SW480 (cell line): ENCODE results near the gene NDUFAB1.
"Not testable (repeated sequence)": the region's sequence is repeated elsewhere in the genome, so short reads cannot be mapped to it uniquely, and the experiment has no call there.

Source experiments
- DNase-seq: peaks from one replicate; pipeline ENCODE4 v3.0.0-alpha.2; 2016; ENCODE audit warnings: low spot score

NDUFAB1 gene

GRCh38 chr16:23554536-23554935, 41.6 kb downstream of the NDUFAB1 start:
- no peak for DNase-seq

DNA sequence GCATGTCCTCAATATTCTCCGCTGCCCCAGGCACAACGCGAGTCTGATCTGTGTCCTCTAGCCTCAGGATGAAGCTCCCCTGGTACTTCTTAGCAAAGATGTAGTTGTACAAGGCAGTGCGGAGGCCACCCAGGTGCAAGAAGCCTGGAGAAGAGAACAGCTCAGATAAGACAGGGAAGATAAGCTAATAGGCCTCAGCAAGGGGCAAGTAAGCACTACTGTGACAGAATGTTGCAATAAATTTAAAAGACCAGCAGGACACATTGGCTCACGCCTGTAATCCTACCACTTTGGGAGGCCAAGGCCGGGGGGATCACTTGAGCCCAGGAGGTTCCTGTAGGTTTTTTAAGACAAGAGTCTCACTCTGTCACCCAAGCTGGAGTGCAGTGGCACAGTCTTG, 44.0 kb downstream of the NDUFAB1 start:
- DNase-seq = no peak

DNA sequence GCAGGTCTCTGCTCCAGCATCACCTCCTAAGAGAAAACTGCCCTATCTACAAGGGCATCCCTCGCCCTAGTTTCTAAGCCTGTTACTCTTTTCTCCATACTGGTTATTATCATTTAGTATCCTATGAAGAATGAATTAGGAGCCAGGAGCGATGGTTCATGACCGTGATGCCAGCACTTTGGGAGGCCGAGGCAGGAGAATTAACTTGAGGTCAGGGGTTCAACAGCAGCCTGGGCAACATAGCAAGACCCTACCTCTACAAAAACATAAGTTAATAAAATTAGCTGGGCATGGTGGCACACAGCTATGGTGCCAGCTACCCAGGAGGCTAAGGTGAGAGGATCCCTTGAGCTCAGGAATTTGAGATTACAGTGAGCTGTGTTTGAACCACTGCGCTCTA, 46.2 kb downstream of the NDUFAB1 start:
- no peak for DNase-seq

DNA sequence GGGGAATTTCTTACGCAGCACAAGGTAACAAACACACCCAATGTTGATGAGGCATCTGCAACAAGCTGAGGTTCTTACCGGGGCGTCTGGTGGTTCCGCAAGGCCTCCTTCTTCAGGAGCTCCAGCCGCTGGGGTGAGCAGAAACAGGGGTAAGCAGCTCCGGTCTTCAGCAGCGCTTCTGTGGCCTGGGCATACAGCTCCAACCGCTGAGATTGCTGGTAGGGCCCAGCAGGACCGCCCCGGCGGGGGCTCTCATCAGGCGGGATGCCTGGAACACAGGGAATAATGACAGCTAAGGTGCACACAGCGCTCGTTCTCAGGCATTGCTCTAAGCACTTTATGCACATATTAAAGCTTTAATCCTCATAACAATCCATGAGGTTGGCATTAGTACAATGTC, 51.7 kb downstream of the NDUFAB1 start:
- no peak for DNase-seq

DNA sequence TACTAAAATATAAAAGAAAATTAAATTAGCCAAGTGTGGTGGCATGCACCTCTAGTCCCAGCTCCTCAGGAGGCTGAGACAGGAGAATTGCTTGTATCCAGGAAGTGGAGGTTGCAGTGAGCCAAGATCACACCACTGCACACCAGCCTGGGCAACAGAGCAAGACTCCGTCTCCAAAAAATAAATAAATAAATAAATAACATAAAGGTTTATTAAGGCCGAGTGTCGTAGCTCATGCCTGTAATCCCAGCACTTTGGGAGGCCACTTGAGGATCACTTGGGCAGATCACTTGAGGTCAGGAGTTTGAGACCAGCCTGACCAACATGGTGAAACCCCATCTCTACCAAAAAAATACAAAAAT, 55.3 kb downstream of the NDUFAB1 start:
- not testable (repeated sequence) for DNase-seq

DNA sequence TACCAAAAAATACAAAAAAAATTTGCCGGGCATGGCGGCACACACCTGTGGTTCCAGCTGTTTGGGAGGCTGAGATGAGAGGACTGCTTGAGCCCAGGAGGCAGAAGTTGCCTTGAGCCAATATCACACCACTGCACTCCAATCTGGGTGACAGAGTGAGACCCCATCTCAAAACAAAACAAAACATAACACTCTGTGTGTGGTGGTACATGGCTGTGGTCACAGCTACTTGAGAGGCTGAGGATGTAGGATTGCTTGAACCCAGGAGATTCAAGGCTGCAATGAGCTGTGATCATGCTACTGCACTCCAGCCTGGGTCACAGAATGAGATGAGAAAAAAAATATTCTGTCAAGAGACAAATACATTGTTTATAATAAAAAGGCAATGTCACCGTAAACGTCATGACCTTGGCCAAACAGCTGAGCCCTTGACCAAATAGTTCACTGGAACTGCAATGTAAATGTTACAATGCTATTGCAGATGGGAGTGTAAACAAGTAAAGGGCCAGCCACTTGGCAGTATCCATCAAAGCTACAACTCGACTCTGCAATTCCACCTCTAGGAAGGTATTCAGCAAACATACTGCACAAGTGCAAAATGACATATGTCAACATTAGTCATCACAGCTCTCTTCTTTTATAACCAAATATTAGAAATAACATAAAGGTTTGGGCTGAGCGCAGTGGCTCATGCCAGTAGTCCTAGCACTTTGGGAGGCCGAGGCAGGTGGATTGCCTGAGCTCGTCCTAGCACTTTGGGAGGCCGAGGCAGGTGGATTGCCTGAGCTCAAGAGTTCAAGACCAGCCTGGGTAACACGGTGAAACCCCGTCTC, 55.9 kb downstream of the NDUFAB1 start:
- DNase-seq = no peak

DNA sequence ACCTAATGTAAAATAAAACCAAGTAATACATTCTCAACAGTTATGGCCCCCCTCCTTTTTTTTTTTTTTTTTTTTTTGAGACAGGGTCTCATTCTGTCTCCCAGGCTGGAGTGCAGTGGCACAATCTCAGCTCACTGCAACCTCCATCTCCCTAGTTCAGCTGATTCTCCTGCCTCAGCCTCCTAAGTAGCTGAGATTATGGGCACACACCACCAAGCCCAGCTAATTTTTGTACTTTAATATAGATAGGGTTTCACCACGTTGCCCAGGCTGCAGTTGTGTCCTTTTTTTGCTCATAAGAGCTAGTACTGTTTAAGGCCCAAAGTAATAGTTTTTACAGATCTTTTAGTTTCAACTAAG, 57.2 kb downstream of the NDUFAB1 start:
- DNase-seq = no peak

DNA sequence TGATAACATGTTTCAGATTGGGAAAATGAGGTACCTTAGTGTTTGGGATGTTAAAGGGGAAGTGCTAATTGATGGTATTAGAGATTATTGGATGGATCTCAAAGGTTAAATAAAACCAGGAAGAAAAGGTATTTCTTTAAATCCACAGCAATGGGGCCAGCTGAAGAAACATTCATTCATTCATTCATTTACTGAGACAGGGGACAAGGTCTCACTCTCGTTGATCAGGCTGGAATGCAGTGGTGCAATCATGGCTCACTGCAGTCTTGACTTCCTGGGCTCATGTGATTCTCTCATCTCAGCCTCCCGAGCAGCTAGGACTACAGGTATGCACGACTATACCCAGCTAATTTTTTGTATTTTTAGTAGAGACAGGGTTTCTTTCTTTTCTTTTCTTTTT, 58.7 kb downstream of the NDUFAB1 start:
- DNase-seq = no peak

GRCh38 chr16:23535901-23536300, 60.2 kb downstream of the NDUFAB1 start:
- no peak for DNase-seq

DNA sequence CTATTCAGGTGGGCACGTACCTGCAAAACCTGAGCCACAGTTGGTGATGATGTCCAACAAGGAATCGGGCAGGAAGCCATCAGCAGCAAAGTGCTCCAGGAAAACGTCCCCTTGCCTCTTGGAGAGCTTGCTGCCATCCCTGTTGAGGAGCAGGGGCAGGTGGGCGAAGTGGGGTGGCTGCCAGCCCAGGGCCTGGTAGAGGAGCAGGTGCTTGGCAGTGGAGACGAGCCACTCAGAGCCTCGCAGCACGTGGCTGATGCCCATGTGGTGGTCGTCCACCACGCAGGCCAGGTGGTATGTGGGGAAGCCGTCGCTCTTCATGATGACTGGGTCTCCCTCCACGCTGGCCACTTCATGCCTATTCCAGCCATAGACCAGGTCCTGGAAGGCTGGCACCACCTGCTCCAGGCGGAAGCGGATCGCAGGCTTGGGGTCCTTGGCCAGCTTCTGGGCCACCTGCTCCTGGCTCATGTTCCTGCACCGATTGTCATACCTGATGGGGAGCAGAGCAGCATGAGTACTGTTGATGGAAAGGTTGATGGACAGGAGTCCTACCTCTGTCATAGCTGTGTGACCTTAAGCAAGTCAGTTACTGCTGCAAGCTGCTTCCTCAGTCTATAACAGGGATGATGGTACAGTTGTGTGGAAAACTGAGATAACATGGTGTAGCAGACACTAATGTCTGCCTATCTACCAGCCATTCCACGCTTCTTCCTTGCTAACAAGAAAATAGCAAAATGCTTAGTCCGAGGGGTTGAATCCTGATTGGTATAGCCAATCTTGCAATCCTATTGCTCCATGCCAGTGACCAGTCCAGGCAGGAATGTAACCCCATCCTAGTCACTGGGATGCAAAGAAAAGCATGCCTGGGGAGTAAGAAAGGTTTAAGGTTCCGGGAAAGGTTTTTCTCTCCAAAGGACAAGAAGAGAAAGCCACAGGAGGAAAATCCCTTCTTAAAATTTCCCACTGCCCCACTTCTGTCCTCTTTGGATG, 61.0 kb downstream of the NDUFAB1 start:
- DNase-seq = no peak

GRCh38 chr16:23532448-23532847, 63.7 kb downstream of the NDUFAB1 start:
- DNase-seq = no peak
